Endothelial cell of umbilical vein (primary cell): ENCODE data around the gene CRELD1. TPM values are rescaled to one million over a fixed set of nuclear protein-coding genes. Genes with fewer than 3 reads are reported as not detected.
A peak's percentile ranks its signal among the peaks of the same experiment; 100 is the strongest.

Experiments used
- BruUV-seq: library from RNA; stranded (reverse); fragments of 400-500 nt; replicated peaks from 2 replicates; lab custom pipeline; 2021; lab: Mats Ljungman, UMichigan
- CTCF ChIA-PET: fragments of 300-600, 350-600 bp; sonication (Branson Sonifier 250); formaldehyde crosslinking; loops from one replicate; lab custom pipeline; 2021; ENCODE audit warnings: antibody characterized with exemption, inconsistent platforms; lab: Charles Lee
- POLR2A ChIA-PET: fragments of 300-600, 350-600 bp; sonication (Branson Sonifier 250); formaldehyde crosslinking; loops from one replicate; lab custom pipeline; 2021; ENCODE audit warnings: antibody characterized with exemption, inconsistent platforms; lab: Charles Lee
- DNase-seq: peaks from one replicate; pipeline ENCODE4 v3.0.0-alpha.2; 2011; ENCODE audit warnings: low read depth, low spot score
- FAIRE-seq: peaks from 2 replicates; lab custom pipeline; 2011; peaks lifted over from hg19 to GRCh38; lab: Jason Lieb, UNC
- H2AFZ ChIP-seq: 2 replicates; pipeline ENCODE4 v1.6.0; 2012; ENCODE audit warnings: low read depth, low read length, control low read depth, inconsistent platforms
- H3K27ac ChIP-seq: 2 replicates; pipeline ENCODE4 v1.5.1; 2011; ENCODE audit warnings: low read depth, mild to moderate bottlenecking, control low read depth, low read length, moderate library complexity; ENCODE audit not compliant: insufficient read depth
- H3K27me3 ChIP-seq, 2 experiments: 2 replicates each; pipeline versions ENCODE4 v1.6.0 to v1.6.1; 2011; ENCODE audit warnings: low read length in 2 of 2, mixed read lengths in 1 of 2; ENCODE audit not compliant: control insufficient read depth in 2 of 2, insufficient read depth in 2 of 2
- H3K36me3 ChIP-seq, 2 experiments: 2 replicates in 1 of 2; 3 replicates in 1 of 2; pipeline ENCODE4 v1.5.1; 2011; ENCODE audit warnings: low read length in 2 of 2, mild to moderate bottlenecking in 1 of 2, moderate library complexity in 1 of 2; ENCODE audit not compliant: control insufficient read depth in 2 of 2, insufficient read depth in 2 of 2; ENCODE audit errors: extremely low read depth in 1 of 2
- H3K4me1 ChIP-seq: 3 replicates; pipeline ENCODE4 v1.5.1; 2011; ENCODE audit warnings: mild to moderate bottlenecking, low read length; ENCODE audit not compliant: control insufficient read depth, insufficient read depth; ENCODE audit errors: extremely low read depth
- H3K4me2 ChIP-seq: 2 replicates; pipeline ENCODE4 v1.6.1; 2011; ENCODE audit warnings: low read length, control low read depth, mixed read lengths; ENCODE audit not compliant: insufficient read depth
- H3K4me3 ChIP-seq, 3 experiments: fragments of 200-600 bp in 1 of 3; sonication (generic), shearing (Covaris generic) in 1 of 3; replicated peaks in 1 of 3; 2 replicates each; pipeline ENCODE4 v1.5.1; 2011 to 2016; ENCODE audit warnings: control low read depth in 3 of 3, low read length in 3 of 3, mild to moderate bottlenecking in 2 of 3, inconsistent platforms in 1 of 3, low read depth in 1 of 3, moderate library complexity in 1 of 3; ENCODE audit not compliant: insufficient read depth in 1 of 3
- H3K79me2 ChIP-seq: 2 replicates; pipeline ENCODE4 v1.6.0; 2012; ENCODE audit warnings: low read length, inconsistent platforms; ENCODE audit not compliant: control insufficient read depth, insufficient read depth
- H3K9ac ChIP-seq: replicated peaks from 2 replicates; pipeline ENCODE3; 2011; ENCODE audit warnings: low read length, control low read depth; ENCODE audit not compliant: insufficient read depth; ENCODE audit errors: extremely low read depth
- H3K9me1 ChIP-seq: replicated peaks from 3 replicates; pipeline ENCODE4 v1.6.0; 2011; ENCODE audit warnings: mild to moderate bottlenecking, low read length; ENCODE audit not compliant: control insufficient read depth, insufficient read depth; ENCODE audit errors: extremely low read depth
- H3K9me3 ChIP-seq: replicated peaks from 2 replicates; pipeline ENCODE4 v1.5.1; 2012; ENCODE audit warnings: low read length, inconsistent platforms; ENCODE audit not compliant: control insufficient read depth, insufficient read depth
- H4K20me1 ChIP-seq: replicated peaks from 2 replicates; pipeline ENCODE3; 2011; ENCODE audit warnings: mild to moderate bottlenecking, low read length; ENCODE audit not compliant: control insufficient read depth, insufficient read depth; ENCODE audit errors: extremely low read depth
- CTCF ChIP-seq, 2 donors: IDR thresholded peaks; 1 replicate in 1 of 2; 2 replicates in 1 of 2; pipeline ENCODE4 v1.5.1; 2011; ENCODE audit warnings: low read length in 2 of 2, mild to moderate bottlenecking in 2 of 2, moderate library complexity in 2 of 2, control low read depth in 1 of 2, inconsistent platforms in 1 of 2, low read depth in 1 of 2; ENCODE audit not compliant: insufficient read depth in 1 of 2; ENCODE audit errors: extremely low read depth in 1 of 2
- EZH2 ChIP-seq: IDR thresholded peaks from 2 replicates; pipeline ENCODE4 v1.6.1; 2012; ENCODE audit warnings: borderline replicate concordance, low read depth, mild to moderate bottlenecking, moderate library complexity, low read length, inconsistent platforms; ENCODE audit not compliant: severe bottlenecking
- FOS ChIP-seq: IDR thresholded peaks from 2 replicates; pipeline ENCODE4 v1.6.1; 2011; ENCODE audit warnings: mild to moderate bottlenecking, low read length, moderate library complexity, borderline replicate concordance; ENCODE audit not compliant: insufficient read depth
- GATA2 ChIP-seq: IDR thresholded peaks from 2 replicates; pipeline ENCODE4 v1.7.0; 2011; ENCODE audit warnings: low read depth, mild to moderate bottlenecking, moderate library complexity, mixed read lengths, low read length; ENCODE audit not compliant: insufficient read length, insufficient read depth
- JUN ChIP-seq: IDR thresholded peaks from 2 replicates; pipeline ENCODE4 v1.6.1; 2011; ENCODE audit warnings: borderline replicate concordance, low read depth; ENCODE audit not compliant: insufficient read length, insufficient read depth
- MAX ChIP-seq: IDR thresholded peaks from 2 replicates; pipeline ENCODE4 v1.6.1; 2011; ENCODE audit not compliant: insufficient read depth, insufficient read length
- MYC ChIP-seq: IDR thresholded peaks from one replicate; pipeline ENCODE4 v1.6.1; 2011; ENCODE audit warnings: mild to moderate bottlenecking, low read depth, low read length
- POLR2A ChIP-seq: IDR thresholded peaks from 2 replicates; pipeline ENCODE4 v1.6.1; 2012; ENCODE audit warnings: low read depth, mild to moderate bottlenecking, control low read depth, low read length
- POLR2AphosphoS5 ChIP-seq: IDR thresholded peaks from 2 replicates; pipeline ENCODE4 v1.6.1; 2012; ENCODE audit warnings: low read depth, mild to moderate bottlenecking, control low read depth, low read length, moderate library complexity; ENCODE audit not compliant: insufficient read depth
- dilution Hi-C: fragments of 300-500 bp; cut with MboI; formaldehyde crosslinking; loops from one replicate; pipeline ENCODE4 v1.15.0; 2019; ENCODE audit warnings: low sequenced_read_pairs; ENCODE audit not compliant: extremely low pct_ligation_motif_present
- intact Hi-C: fragments of 100-400 bp; cut with micrococcal nuclease; formaldehyde crosslinking; loops from one replicate; pipeline ENCODE4 v1.10.0; 2022
- polyA plus RNA-seq, 4 experiments: library from polyadenylated mRNA; depleted of rRNA in 3 of 4; stranded (reverse) in 3 of 4; unstranded in 1 of 4; fragments of >200 nt; gene quantifications; 2 replicates each; pipeline versions ENCODE4 v1.2.1 to v1.2.3, GENCODE V29; 2011 to 2012; ENCODE audit warnings: missing spikeins in 1 of 4
- total RNA-seq: library from RNA; stranded (reverse); gene quantifications from 2 replicates; pipeline ENCODE4 v1.2.3, GENCODE V29; 2021

The CRELD1 gene
- total and polyA plus RNA-seq, 2 donors (not counting 3 experiments of a cell fraction or from before 2014, with no cell fraction given) = 21.6 to 43.9 TPM

- intact Hi-C loops = loop anchor here (1.0 kb wide), 1 partner anchor 14 kb away; no protein-coding TSS in a partner anchor
- H4K20me1 ChIP-seq = no peaks in the 10 kb centered on the region
- POLR2A ChIA-PET = interaction anchor here (0.7 kb wide), 1 partner anchor 10 kb away, joined by 7 read pairs; no protein-coding TSS in a partner anchor
- CTCF ChIA-PET = interaction anchor here (0.7 to 1.9 kb wide), 6 partner anchors 8 to 53 kb away, joined by 3 to 6 read pairs (median 4); no protein-coding TSS in a partner anchor
- no peaks in the 10 kb centered on the region for H3K9me3 ChIP-seq
- dilution Hi-C loops = no loop called here
- TF ChIP-seq CTCF (IDR thresholded peaks at IDR 0.05; ENCODE audit: extremely low read depth in 1 of 2, insufficient read depth in 1 of 2, low read depth in 1 of 2, low read length in 2 of 2) (no peak), MAX (no peak), MYC (no peak), POLR2AphosphoS5 (peak; percentile 77), FOS (peak; percentile 26), GATA2 (peak; percentile 12), JUN (no peak), EZH2 (no peak), POLR2A (no peak)
- H3K79me2 ChIP-seq = no peaks in the 10 kb centered on the region
- BruUV-seq = no TSS peak
- H3K27me3 ChIP-seq = no peaks in the 10 kb centered on the region
- H3K36me3 ChIP-seq = no peaks in the 10 kb centered on the region
- H3K4me3 ChIP-seq = no peak overlapping the region
- peak; percentile 59 for DNase-seq
- H3K27ac ChIP-seq = peak overlapping the region; percentile 4
- no peak overlapping the region for H2AFZ ChIP-seq
- no peak overlapping the region for H3K9ac ChIP-seq
- H3K9me1 ChIP-seq = no peaks in the 10 kb centered on the region
- peak overlapping the region; percentile 22 for H3K4me2 ChIP-seq
- FAIRE-seq = peak; percentile 91
- H3K4me1 ChIP-seq = peaks cover 38% of the 10 kb centered on the region
Measured at GRCh38 chr3:9901967-9902366, 31.7 kb upstream of the CRELD1 start.
